Inflammatory macrophage (primary cell): Measurements from ENCODE around the gene PSAT1.

Experiments
- DNase-seq, 2 donors: peaks; one replicate each; pipeline ENCODE4 v3.0.0-alpha.2; 2020 to 2022

Gene PSAT1

DNA sequence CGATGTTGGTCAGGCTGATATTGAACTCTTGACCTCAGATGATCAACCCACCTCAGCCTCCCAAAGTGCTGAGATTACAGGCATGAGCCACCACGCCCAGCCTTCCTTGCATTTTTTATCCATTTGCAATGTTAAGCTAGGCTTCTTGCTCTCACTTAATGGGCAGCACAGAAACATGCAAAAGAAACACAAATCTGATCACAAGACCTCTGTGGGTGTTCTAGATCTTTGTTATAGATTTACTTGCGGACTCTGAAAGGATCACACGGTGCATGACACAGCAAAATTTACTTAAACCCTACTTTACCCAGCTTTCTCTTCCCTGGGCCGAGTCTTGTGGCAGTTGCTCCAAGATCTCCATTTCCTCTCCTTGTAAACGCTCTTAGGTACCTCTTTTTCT, 71.3 kb downstream of the PSAT1 start:
- peak in 1 of 2 donors; percentile 6 for DNase-seq

GRCh38 chr9:78369639-78370219, 72.8 kb downstream of the PSAT1 start:
- peak; percentile 43 to 59 for DNase-seq

GRCh38 chr9:78370991-78371390, 74.1 kb downstream of the PSAT1 start:
- DNase-seq, result no peak

DNA sequence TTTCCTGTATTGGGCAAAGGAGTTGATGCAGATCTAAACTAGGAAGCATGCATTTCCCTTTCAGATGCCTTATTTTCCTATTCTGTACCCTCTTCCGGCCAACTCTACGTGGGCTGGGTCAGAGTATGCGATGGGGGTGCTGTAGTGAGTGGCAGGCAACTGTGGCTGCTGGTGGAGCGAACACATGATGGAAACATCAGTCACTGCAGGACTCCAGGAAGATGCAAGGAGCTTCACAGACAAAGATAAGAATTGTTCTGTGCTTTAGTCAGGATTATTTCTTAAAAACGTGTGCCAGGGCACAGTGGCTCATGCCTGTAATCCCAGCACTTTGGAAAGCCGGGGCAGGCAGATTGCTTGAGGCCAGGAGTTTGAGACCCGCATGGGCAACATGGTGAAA, 75.1 kb downstream of the PSAT1 start:
- DNase-seq, result no peak
